ENCODE results near the gene CLCN3. TPM values are rescaled to one million over a fixed set of nuclear protein-coding genes. Genes with fewer than 3 reads are reported as not detected.

The CLCN3 gene
- total RNA-seq, 1 donor from 2014 or later, result 30.2 TPM

DNA sequence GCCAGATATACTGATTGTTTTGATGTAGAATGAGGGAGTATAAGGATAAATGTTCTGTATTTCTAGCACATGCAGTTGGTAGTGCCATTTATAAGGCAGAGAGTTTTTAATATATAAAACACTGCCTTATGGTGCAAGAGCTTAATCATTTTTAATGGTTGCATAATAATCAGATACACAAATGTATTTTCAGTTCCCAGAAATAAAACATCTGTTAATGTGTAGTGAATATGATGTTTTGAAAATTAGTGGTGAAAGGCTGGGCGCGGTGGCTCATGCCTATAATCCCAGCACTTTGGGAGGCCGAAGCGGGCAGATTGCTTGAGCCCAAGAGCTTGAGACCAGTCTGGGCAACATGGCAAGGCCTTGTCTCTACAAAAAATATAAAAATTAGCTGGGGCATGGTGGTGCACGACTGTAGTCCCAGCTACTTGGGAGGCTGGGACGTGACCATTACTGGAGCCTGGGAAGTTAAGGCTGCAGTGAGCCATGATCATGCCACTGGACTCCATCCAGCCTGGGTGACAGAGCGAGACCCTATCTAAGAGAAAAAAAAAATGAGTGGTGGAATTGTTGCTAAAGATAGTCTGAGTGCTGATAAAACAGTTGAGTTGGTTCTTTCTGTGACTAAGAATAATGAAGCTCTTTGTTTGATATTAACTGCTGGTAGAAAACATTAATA is 29.3 kb downstream of the CLCN3 start:
- Mint-ChIP-seq H3K4me3 (no peak overlapping the region), H3K27me3 (ENCODE audit: insufficient read depth) (no peaks in the 10 kb centered on the region), H3K4me1 (ENCODE audit: low read depth) (no peaks in the 10 kb centered on the region), H3K27ac (no peak overlapping the region), H3K9me3 (no peaks in the 10 kb centered on the region), H3K36me3 (ENCODE audit: low read depth) (peaks cover 19% of the 10 kb centered on the region)
- intact Hi-C loops (cut with micrococcal nuclease), result no loop called here
- DNase-seq (ENCODE audit: low spot score), result no peak

DNA sequence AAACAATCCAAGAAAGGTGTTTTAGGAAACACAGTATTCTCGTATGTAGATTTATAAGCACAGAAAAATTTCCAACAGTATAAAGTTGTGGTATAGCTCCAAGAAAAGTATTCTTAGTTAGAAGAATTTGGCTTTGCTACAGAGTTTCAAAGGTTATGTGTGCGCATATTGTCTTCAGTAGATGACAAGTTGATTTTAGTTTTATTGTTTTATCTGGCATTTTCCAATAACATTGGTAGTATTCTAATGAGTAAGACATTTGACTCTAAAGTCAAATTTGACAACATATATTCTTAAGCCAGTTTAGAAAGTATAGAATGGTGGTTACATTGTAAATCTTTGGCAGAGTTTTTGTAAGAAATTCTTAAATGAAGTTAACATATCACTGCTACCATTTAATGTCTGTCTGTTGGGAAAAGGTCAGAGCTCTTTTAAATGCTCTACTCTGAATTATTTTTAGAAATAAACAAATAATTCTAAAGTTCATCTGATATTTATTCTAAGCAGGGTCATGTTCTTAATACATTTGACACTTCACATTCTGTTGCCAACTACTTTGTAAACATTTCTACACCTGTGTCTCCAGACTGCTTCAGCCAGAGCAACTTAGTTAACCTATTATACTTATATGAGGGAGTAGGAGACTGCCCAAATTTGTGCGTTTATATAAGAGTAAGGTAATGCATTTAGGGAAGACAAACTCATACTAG is 30.0 kb downstream of the CLCN3 start:
- Mint-ChIP-seq H3K4me1 (ENCODE audit: low read depth) (no peaks in the 10 kb centered on the region), H3K27me3 (ENCODE audit: insufficient read depth) (no peaks in the 10 kb centered on the region), H3K36me3 (ENCODE audit: low read depth) (peaks cover 19% of the 10 kb centered on the region), H3K9me3 (no peaks in the 10 kb centered on the region), H3K27ac (no peak overlapping the region), H3K4me3 (no peak overlapping the region)
- intact Hi-C loops (cut with micrococcal nuclease), result no loop called here
- DNase-seq (ENCODE audit: low spot score), result no peak

DNA sequence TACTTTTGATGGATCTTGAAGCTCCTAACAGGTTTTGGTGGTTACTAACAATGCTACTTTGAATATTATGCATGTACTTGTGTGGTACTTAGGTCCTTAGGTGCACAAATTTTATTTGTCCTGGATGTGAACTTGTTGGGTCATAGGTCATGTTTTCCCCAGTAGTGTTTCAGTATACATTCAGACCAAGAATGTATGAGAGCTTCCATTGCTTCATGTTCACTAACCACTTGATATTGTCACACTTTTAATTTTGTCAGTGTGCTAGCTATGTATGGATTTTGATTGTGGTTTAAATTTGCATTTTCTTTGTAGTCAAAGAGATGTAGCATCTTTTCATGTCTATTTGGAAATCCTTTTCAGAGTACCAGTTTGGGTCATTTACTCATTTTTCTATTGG is 32.2 kb downstream of the CLCN3 start:
- Mint-ChIP-seq H3K4me3 (no peak overlapping the region), H3K9me3 (no peaks in the 10 kb centered on the region), H3K4me1 (ENCODE audit: low read depth) (no peaks in the 10 kb centered on the region), H3K27me3 (ENCODE audit: insufficient read depth) (no peaks in the 10 kb centered on the region), H3K27ac (no peak overlapping the region), H3K36me3 (ENCODE audit: low read depth) (peaks cover 20% of the 10 kb centered on the region)
- intact Hi-C loops (cut with micrococcal nuclease), result no loop called here
- no peak for DNase-seq (ENCODE audit: low spot score)

DNA sequence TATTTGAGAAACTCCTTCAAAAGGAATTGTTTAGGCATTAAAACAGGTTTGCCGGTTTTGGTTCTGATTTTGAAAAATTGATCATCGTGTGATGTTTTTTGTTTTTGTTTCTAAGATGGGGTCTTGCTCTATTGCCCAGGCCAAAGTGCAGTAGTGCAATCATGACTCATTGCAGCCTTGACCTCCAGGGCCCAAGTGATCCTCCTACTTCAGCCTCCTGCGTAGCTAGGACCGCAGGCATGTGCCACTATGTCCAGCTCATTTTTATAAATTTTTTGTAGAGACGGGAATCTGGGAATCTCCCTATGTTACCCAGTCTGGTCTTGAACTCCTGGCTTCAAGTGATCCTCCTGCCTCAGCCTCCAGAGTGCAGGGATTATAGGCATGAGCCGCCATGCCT is 35.0 kb downstream of the CLCN3 start:
- Mint-ChIP-seq H3K36me3 (ENCODE audit: low read depth) (peaks cover 13% of the 10 kb centered on the region), H3K4me1 (ENCODE audit: low read depth) (peaks cover 17% of the 10 kb centered on the region), H3K9me3 (no peaks in the 10 kb centered on the region), H3K27me3 (ENCODE audit: insufficient read depth) (no peaks in the 10 kb centered on the region), H3K4me3 (no peak overlapping the region), H3K27ac (no peak overlapping the region)
- intact Hi-C loops (cut with micrococcal nuclease), result no loop called here
- DNase-seq (ENCODE audit: low spot score), result no peak

DNA sequence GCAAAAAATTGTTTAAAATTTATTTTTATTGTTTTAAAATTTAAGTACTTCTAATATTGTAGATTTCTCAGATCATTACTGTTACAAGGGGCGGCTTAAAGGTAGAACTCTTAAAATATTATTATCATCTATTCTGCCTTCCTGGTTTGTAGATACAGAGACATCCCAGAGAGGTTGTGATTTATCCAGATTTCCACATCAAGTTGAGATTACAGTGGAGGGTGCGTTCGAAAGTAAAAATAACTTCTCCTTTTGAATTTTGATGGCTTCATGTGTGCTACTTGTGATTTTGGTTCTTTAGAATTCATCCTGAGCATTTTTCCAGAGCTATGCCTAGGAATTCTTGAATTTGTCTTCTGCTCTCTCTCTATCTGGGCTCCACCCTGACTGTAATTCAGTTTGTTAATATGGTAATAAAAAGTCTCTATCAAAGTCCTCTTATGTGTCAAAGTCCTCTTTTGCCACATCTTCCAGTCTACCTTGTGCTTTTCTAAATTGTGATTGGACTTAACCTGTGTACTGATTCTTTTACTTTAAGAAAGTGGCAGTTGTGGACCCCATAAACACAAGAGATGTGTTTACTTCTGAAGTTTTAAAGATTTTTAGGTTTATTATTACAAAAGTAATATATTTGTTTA is 37.2 kb downstream of the CLCN3 start:
- intact Hi-C loops (cut with micrococcal nuclease), result no loop called here

DNA sequence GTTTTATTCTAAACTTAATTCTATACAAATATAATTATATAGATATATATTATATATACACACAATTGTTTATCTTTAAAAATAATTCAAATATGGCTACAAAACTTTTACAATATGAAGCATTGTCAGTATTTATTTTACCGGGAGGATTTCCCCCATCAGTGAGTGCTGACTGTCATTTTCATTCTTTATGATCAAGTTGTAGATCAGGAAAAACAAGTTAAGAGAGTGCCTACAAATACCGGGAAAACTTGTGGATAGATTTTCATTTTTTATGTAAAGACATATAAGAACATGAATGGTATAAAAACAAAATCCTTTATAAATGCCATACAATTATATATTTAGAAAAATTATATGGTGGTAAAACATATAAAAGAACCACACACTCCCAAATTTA is 37.8 kb downstream of the CLCN3 start:
- no peak overlapping the region for H3K4me3 Mint-ChIP-seq
- peaks cover 19% of the 10 kb centered on the region for H3K4me1 Mint-ChIP-seq (ENCODE audit: low read depth)
- H3K27ac Mint-ChIP-seq, result no peak overlapping the region
- no peak for DNase-seq (ENCODE audit: low spot score)
- no peaks in the 10 kb centered on the region for H3K9me3 Mint-ChIP-seq
- intact Hi-C loops (cut with micrococcal nuclease), result no loop called here
- peaks cover 4% of the 10 kb centered on the region for H3K36me3 Mint-ChIP-seq (ENCODE audit: low read depth)
- H3K27me3 Mint-ChIP-seq (ENCODE audit: insufficient read depth), result no peaks in the 10 kb centered on the region

More for the DNA sequence above, 37.2 kb downstream of the CLCN3 start:
- Mint-ChIP-seq H3K27me3 (ENCODE audit: insufficient read depth) (no peaks in the 10 kb centered on the region), H3K9me3 (no peaks in the 10 kb centered on the region), H3K4me3 (no peak overlapping the region), H3K27ac (no peak overlapping the region), H3K4me1 (ENCODE audit: low read depth) (peaks cover 19% of the 10 kb centered on the region), H3K36me3 (ENCODE audit: low read depth) (peaks cover 7% of the 10 kb centered on the region)
- DNase-seq (ENCODE audit: low spot score), result no peak

DNA sequence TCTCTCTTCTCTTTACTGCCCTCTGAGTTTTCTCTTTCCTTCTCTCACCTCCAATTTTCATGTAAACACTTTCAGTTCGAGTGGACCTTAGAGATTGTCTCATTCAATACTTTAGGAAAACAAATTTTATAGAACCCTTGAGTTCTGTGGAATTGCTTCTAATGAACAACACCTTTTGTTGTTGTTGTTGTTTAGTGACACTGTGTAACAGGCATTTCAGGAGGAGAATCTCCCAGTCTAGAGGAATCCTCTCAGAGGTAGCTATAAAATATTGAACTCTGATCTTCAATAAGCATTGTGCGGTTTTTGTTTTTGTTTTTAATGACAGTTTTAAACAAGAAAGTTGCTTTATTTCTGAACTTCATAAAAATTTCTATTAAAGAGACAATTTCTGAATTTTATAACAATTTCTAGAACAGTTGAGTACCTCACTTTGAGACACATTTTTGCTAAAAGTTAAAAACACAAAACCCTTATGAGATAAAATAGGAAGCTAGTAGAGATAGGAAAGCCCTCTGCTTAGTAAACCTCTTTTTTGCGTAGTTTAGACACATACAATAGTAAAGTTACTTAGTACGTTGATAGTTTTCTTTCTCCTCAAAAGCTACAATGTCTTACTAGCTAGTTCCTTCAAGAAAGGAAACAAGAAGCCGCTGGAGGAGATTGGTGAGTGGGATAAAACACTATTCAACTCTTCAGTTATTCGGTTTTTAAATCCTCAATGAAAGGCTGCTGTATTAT is 38.8 kb downstream of the CLCN3 start:
- Mint-ChIP-seq H3K36me3 (ENCODE audit: low read depth) (peaks cover 7% of the 10 kb centered on the region), H3K9me3 (no peaks in the 10 kb centered on the region), H3K4me3 (peak overlapping the region; percentile 33), H3K27ac (peak overlapping the region; percentile 63), H3K4me1 (ENCODE audit: low read depth) (peaks cover 23% of the 10 kb centered on the region), H3K27me3 (ENCODE audit: insufficient read depth) (no peaks in the 10 kb centered on the region)
- no peak for DNase-seq (ENCODE audit: low spot score)
- intact Hi-C loops (cut with micrococcal nuclease), result no loop called here

DNA sequence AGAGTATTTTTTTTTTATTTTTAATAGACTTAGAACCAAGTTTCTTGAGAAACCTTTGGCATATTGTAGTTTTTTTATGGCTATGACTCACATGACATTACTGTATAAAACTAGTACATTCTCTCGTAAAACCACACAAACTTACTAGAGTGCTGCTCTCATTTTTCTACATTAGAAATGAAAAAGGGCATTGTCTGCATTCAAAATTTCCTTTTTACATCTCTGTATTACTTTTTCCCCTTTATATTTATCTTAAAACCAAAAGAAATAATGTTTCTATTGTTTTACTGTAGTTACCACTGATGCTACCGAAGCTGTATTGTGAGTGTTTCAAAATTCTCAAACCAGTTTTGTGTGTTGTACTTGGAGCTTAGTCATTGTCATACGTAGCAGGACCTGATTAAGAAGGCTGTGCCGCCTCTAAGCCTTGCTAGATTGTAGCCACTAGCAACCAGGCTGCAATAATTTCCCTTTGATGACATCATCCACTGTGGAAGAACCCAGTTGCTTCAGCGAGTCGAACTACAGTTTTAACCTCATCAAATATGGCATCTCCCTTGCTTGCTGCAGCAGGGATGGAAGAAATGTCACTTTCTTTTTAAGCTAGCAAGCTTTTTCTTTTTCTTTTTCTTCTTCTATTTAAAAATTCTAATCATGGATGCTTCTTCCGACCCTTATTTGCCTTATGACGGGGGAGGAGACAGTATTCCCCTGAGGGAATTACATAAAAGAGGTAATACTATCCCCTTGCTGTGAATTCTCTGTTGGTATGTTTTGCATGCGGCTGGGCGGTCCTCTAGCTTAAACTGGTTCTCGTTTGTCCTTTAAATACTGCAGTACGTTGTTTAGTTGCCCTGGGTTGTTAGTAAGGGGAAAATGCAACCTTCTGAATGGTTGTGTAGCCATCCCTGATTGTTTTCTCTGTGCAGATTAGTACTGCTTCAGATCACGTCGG is 39.6 kb downstream of the CLCN3 start:
- peaks cover 26% of the 10 kb centered on the region for H3K4me1 Mint-ChIP-seq (ENCODE audit: low read depth)
- H3K27ac Mint-ChIP-seq, result peak overlapping the region; percentile 97
- peak; percentile 70 for DNase-seq (ENCODE audit: low spot score)
- peak overlapping the region; percentile 86 for H3K4me3 Mint-ChIP-seq
- no peaks in the 10 kb centered on the region for H3K27me3 Mint-ChIP-seq (ENCODE audit: insufficient read depth)
- peaks cover 7% of the 10 kb centered on the region for H3K36me3 Mint-ChIP-seq (ENCODE audit: low read depth)
- intact Hi-C loops (cut with micrococcal nuclease), result loop anchor here (1.0 kb wide), 5 partner anchors 38 to 650 kb away; partner anchors contain the start of genes CBR4, HPF1, MFAP3L and NEK1
- no peaks in the 10 kb centered on the region for H3K9me3 Mint-ChIP-seq

DNA sequence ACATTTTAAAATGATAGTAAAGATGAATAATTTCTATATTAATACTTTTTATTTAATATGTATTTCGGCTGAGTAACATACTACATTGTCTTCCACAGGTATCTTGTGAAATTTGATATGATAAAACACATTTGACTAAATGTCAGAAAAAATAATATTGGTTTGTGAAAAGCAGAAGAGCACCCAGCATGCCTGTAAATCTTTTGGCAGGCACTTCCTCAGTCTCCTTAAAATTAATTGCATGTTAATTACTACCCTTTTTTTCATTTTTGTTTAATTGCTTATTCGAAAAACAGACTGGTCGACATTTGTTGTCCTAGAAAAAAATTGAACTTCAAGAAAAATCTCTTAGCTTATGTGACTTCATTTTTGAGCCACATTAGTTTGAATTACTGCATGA is 40.6 kb downstream of the CLCN3 start:
- Mint-ChIP-seq H3K9me3 (no peaks in the 10 kb centered on the region), H3K27me3 (ENCODE audit: insufficient read depth) (no peaks in the 10 kb centered on the region), H3K27ac (no peak overlapping the region), H3K36me3 (ENCODE audit: low read depth) (peaks cover 13% of the 10 kb centered on the region), H3K4me3 (peak overlapping the region; percentile 7), H3K4me1 (ENCODE audit: low read depth) (peaks cover 34% of the 10 kb centered on the region)
- intact Hi-C loops (cut with micrococcal nuclease), result loop anchor here (1.0 kb wide), 5 partner anchors 39 to 651 kb away; partner anchors contain the start of genes CBR4, HPF1, MFAP3L and NEK1
- no peak for DNase-seq (ENCODE audit: low spot score)

DNA sequence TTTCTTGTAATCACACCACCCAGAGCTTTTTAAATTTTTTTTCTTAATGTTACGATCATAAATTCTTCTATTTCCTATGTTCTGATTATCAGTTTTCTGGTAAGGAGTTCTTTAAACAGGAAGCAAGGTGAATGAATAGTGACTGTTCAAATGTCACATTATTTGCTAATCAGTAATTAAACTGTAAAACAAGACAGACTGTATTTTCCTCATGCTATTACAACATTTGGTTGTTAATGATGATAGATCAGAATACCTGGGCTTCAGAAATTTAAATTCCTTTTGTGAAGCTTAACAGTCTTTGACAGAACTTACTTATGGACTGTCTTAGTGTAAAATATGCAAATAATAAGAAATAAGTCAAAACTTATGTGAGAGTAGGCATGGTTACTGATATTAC is 41.4 kb downstream of the CLCN3 start:
- intact Hi-C loops (cut with micrococcal nuclease), result no loop called here
- Mint-ChIP-seq H3K9me3 (no peaks in the 10 kb centered on the region), H3K27ac (no peak overlapping the region), H3K36me3 (ENCODE audit: low read depth) (peaks cover 17% of the 10 kb centered on the region), H3K27me3 (ENCODE audit: insufficient read depth) (no peaks in the 10 kb centered on the region), H3K4me3 (no peak overlapping the region), H3K4me1 (ENCODE audit: low read depth) (peaks cover 34% of the 10 kb centered on the region)
- no peak for DNase-seq (ENCODE audit: low spot score)

DNA sequence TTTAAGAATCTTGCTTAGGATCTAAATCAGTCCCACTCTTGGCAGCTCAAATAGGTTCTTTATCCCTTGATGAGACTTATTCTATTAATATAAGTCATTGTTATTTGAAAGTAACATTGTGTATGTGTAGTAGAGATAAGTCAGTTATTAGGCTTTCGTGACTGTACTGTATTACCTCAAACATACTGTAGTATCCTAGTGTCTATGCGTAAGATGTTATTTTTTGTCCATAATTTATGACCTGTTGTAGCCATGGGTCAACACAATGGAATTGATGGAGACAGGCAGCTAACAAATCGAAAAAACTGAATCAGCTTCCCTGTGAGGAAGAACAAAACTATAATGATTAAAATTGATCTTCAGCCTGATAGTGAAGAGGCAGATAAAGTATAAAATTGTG is 41.8 kb downstream of the CLCN3 start:
- intact Hi-C loops (cut with micrococcal nuclease), result no loop called here
- Mint-ChIP-seq H3K36me3 (ENCODE audit: low read depth) (peaks cover 17% of the 10 kb centered on the region), H3K27ac (no peak overlapping the region), H3K27me3 (ENCODE audit: insufficient read depth) (no peaks in the 10 kb centered on the region), H3K4me3 (no peak overlapping the region), H3K9me3 (no peaks in the 10 kb centered on the region), H3K4me1 (ENCODE audit: low read depth) (peaks cover 34% of the 10 kb centered on the region)
- no peak for DNase-seq (ENCODE audit: low spot score)

DNA sequence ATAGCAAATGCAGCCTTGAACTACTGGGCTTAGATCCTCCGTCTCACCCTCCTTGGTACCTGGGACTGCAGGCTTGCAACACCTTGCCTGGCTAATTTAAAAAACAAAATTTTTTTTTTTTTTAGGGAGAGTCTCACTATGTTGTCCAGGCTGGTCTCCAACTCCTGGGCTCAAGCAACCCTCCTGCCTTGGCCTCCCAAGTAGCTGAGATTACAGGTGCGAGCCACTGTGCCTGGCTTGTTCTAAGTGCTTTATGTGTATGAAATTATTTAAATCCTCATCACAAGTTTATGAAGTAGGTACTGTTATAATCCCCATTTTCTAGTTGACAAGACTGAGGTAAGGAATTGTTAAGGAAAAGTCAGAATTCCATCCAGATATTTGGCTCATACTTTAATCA is 43.0 kb downstream of the CLCN3 start:
- no peak overlapping the region for H3K4me3 Mint-ChIP-seq
- H3K27me3 Mint-ChIP-seq (ENCODE audit: insufficient read depth), result no peaks in the 10 kb centered on the region
- H3K9me3 Mint-ChIP-seq, result no peaks in the 10 kb centered on the region
- peaks cover 22% of the 10 kb centered on the region for H3K36me3 Mint-ChIP-seq (ENCODE audit: low read depth)
- intact Hi-C loops (cut with micrococcal nuclease), result no loop called here
- no peak overlapping the region for H3K27ac Mint-ChIP-seq
- DNase-seq (ENCODE audit: low spot score), result no peak
- peaks cover 34% of the 10 kb centered on the region for H3K4me1 Mint-ChIP-seq (ENCODE audit: low read depth)

Measured in activated T-helper 1 cell treated with anti-CD3 and anti-CD28 coated beads, Interleukin-12 subunit alpha, Interleukin-12 subunit beta, Interleukin-2, Interleukin-4 antibody, amounts not matched to agents 30 ng/mL and 10 ng/mL and 1 ng/mL, durations not matched to agents 14 hours and 24 hours and 36 hours (primary cell).